H54 (cell line): ENCODE results near the gene NUDT4.
A peak's percentile ranks its signal among the peaks of the same experiment; 100 is the strongest.

Experiments
- DNase-seq: peaks from one replicate; pipeline ENCODE4 v3.0.0; 2011; ENCODE audit warnings: low spot score, mixed read lengths; ENCODE audit not compliant: insufficient read length
- FAIRE-seq: peaks from 3 replicates; lab custom pipeline; 2011; peaks lifted over from hg19 to GRCh38; lab: Jason Lieb, UNC
- POLR2A ChIP-seq: IDR thresholded peaks from 2 replicates; pipeline ENCODE4 v1.6.1; 2011; ENCODE audit warnings: low read depth, mild to moderate bottlenecking, low read length

NUDT4 gene

GRCh38 chr12:93377252-93378195, at the start of gene NUDT4:
NUDT4 (plus strand) TSS chr12:93377925; CDS start chr12:93378323, 398 bp downstream.
- FAIRE-seq: peak; percentile 90
- DNase-seq: peak; percentile 89
- TF ChIP-seq POLR2A: peak; percentile 93

GRCh38 chr12:93333054-93333453, 44.7 kb upstream of the NUDT4 start:
- DNase-seq (no peak), FAIRE-seq (no peak)
- no peak for TF ChIP-seq POLR2A

- TF ChIP-seq POLR2A: no peak
- FAIRE-seq (no peak), DNase-seq (no peak)
Measured at GRCh38 chr12:93333828-93334227, 43.9 kb upstream of the NUDT4 start.

GRCh38 chr12:93335603-93336162, 42.0 kb upstream of the NUDT4 start:
- DNase-seq (no peak), FAIRE-seq (no peak)
- TF ChIP-seq POLR2A: no peak

GRCh38 chr12:93336291-93336741, 41.4 kb upstream of the NUDT4 start:
- no peak for TF ChIP-seq POLR2A
- no peak for DNase-seq
- FAIRE-seq: no peak

- DNase-seq: no peak
- no peak for TF ChIP-seq POLR2A
- FAIRE-seq: no peak
Measured at GRCh38 chr12:93338598-93338997, 39.1 kb upstream of the NUDT4 start.

- DNase-seq: no peak
- TF ChIP-seq POLR2A: no peak
- FAIRE-seq: no peak
Measured at GRCh38 chr12:93339695-93340094, 38.0 kb upstream of the NUDT4 start.

GRCh38 chr12:93341409-93342049, 36.2 kb upstream of the NUDT4 start:
- TF ChIP-seq POLR2A: no peak
- DNase-seq (no peak), FAIRE-seq (no peak)

- TF ChIP-seq POLR2A: no peak
- no peak for DNase-seq
- FAIRE-seq: no peak
Measured at GRCh38 chr12:93347054-93347785, 30.5 kb upstream of the NUDT4 start.

GRCh38 chr12:93348575-93349435, 28.9 kb upstream of the NUDT4 start:
- no peak for DNase-seq
- no peak for FAIRE-seq
- no peak for TF ChIP-seq POLR2A

- no peak for FAIRE-seq
- no peak for DNase-seq
- no peak for TF ChIP-seq POLR2A
Measured at GRCh38 chr12:93351726-93352125, 26.0 kb upstream of the NUDT4 start.

GRCh38 chr12:93352321-93352720, 25.4 kb upstream of the NUDT4 start:
- TF ChIP-seq POLR2A: no peak
- no peak for FAIRE-seq
- no peak for DNase-seq

GRCh38 chr12:93356214-93356613, 21.5 kb upstream of the NUDT4 start:
- no peak for TF ChIP-seq POLR2A
- DNase-seq (no peak), FAIRE-seq (no peak)
